Femur (tissue), 1 donor: ENCODE measurements around the gene FGFRL1.
"Not testable (repeated sequence)": the region's sequence is repeated elsewhere in the genome, so short reads cannot be mapped to it uniquely, and the experiment has no call there.

Experiments used
- DNase-seq: peaks from one replicate; pipeline ENCODE4 v3.0.0-alpha.2; 2017

The FGFRL1 gene

GRCh38 chr4:993111-994029 lies 18.1 kb upstream of the FGFRL1 start, which contains the start of gene SLC26A1:
SLC26A1 (minus strand) TSS chr4:993404; CDS start chr4:991703, 1,701 bp downstream.
- DNase-seq: no peak

- no peak for DNase-seq
Measured at GRCh38 chr4:995311-996026, 16.0 kb upstream of the FGFRL1 start.

- DNase-seq: no peak
Measured at GRCh38 chr4:996030-996996, 15.1 kb upstream of the FGFRL1 start.

GRCh38 chr4:996997-997374 lies 14.4 kb upstream of the FGFRL1 start:
- no peak for DNase-seq

GRCh38 chr4:997375-998071 lies 13.9 kb upstream of the FGFRL1 start:
- DNase-seq: no peak

GRCh38 chr4:998096-998691 lies 13.2 kb upstream of the FGFRL1 start:
- DNase-seq: no peak

GRCh38 chr4:999240-999863 lies 12.1 kb upstream of the FGFRL1 start:
- DNase-seq: not testable (repeated sequence)

GRCh38 chr4:999882-1000425 lies 11.5 kb upstream of the FGFRL1 start:
- DNase-seq: no peak

- no peak for DNase-seq
Measured at GRCh38 chr4:1000686-1001260, 10.7 kb upstream of the FGFRL1 start.

- no peak for DNase-seq
Measured at GRCh38 chr4:1001561-1002130, 9.8 kb upstream of the FGFRL1 start.

GRCh38 chr4:1002131-1002630 lies 9.2 kb upstream of the FGFRL1 start:
- no peak for DNase-seq

- DNase-seq: no peak
Measured at GRCh38 chr4:1002631-1003251, 8.7 kb upstream of the FGFRL1 start.

- no peak for DNase-seq
Measured at GRCh38 chr4:1003271-1004070, 8.0 kb upstream of the FGFRL1 start.

- no peak for DNase-seq
Measured at GRCh38 chr4:1004071-1004418, 7.4 kb upstream of the FGFRL1 start.

- no peak for DNase-seq
Measured at GRCh38 chr4:1004557-1005485, 6.6 kb upstream of the FGFRL1 start.

GRCh38 chr4:1006856-1007255 lies 4.6 kb upstream of the FGFRL1 start:
- no peak for DNase-seq

GRCh38 chr4:1008840-1009541 lies 2.4 kb upstream of the FGFRL1 start:
- no peak for DNase-seq
